ENCODE measurements around the gene GSC.
"Not testable (repeated sequence)": the region's sequence is repeated elsewhere in the genome, so short reads cannot be mapped to it uniquely, and the experiment has no call there.

GSC gene

GRCh38 chr14:94738097-94738496, 31.8 kb downstream of the GSC start:
- no peak for DNase-seq

GRCh38 chr14:94728950-94729349, 41.0 kb downstream of the GSC start:
- no peak for DNase-seq

- not testable (repeated sequence) for DNase-seq
These were observed 41.5 kb downstream of the GSC start for GRCh38 chr14:94728440-94728839.

GRCh38 chr14:94726649-94727048, 43.3 kb downstream of the GSC start:
- DNase-seq = not testable (repeated sequence)

GRCh38 chr14:94724993-94725392, 44.9 kb downstream of the GSC start:
- DNase-seq = no peak

GRCh38 chr14:94722397-94722796, 47.5 kb downstream of the GSC start:
- DNase-seq = no peak
